Activated B cell treated with CpG ODN at 0.5 μM for 24 hours (primary cell): ENCODE data around the gene NEIL1. TPM values are rescaled to one million over a fixed set of nuclear protein-coding genes. Genes with fewer than 3 reads are reported as not detected.

Source experiments
- ATAC-seq: fragments of 200-7000 bp; cut with Tn5 transposase; one replicate; pipeline ENCODE4 v1.10.0; 2021; ENCODE audit warnings: low read depth, mild to moderate bottlenecking, moderate library complexity
- CTCF ChIA-PET: fragments of 350-600 bp; sonication (Branson Sonifier 250); formaldehyde crosslinking; loops from one replicate; lab custom pipeline; 2021; ENCODE audit warnings: antibody characterized with exemption; lab: Charles Lee
- POLR2A ChIA-PET: fragments of 350-600 bp; sonication (Branson Sonifier 250); formaldehyde crosslinking; loops from one replicate; lab custom pipeline; 2021; ENCODE audit warnings: antibody characterized with exemption; lab: Charles Lee
- DNase-seq: peaks from one replicate; pipeline ENCODE4 v3.0.0; 2022
- H3K27ac Mint-ChIP-seq: one replicate; pipeline ENCODE4 v1.8.0; 2020; ENCODE audit warnings: mixed read lengths
- H3K27me3 Mint-ChIP-seq: one replicate; pipeline ENCODE4 v1.8.0; 2021; ENCODE audit warnings: mixed read lengths
- H3K36me3 Mint-ChIP-seq: one replicate; pipeline ENCODE4 v1.8.0; 2021; ENCODE audit warnings: low read depth, mixed read lengths
- H3K4me1 Mint-ChIP-seq: one replicate; pipeline ENCODE4 v1.8.0; 2021; ENCODE audit warnings: mixed read lengths
- H3K4me3 Mint-ChIP-seq: one replicate; pipeline ENCODE4 v1.8.0; 2020; ENCODE audit warnings: mild to moderate bottlenecking, mixed read lengths
- H3K9me3 Mint-ChIP-seq: one replicate; pipeline ENCODE4 v1.8.0; 2020; ENCODE audit warnings: mixed read lengths
- CTCF ChIP-seq: fragments of 200-600 bp; IDR thresholded peaks from one replicate; pipeline ENCODE4 v1.8.0; 2022; ENCODE audit warnings: antibody characterized with exemption, mild to moderate bottlenecking
- intact Hi-C: fragments of 100-400 bp; cut with micrococcal nuclease; formaldehyde crosslinking; loops from one replicate; pipeline ENCODE4 v1.15.1; 2024
- total RNA-seq: library from RNA; stranded (reverse); gene quantifications from 2 replicates; pipeline ENCODE4 v1.2.3, GENCODE V29; 2022

NEIL1 gene
- total RNA-seq, 1 donor from 2014 or later: 35.8 TPM

DNA sequence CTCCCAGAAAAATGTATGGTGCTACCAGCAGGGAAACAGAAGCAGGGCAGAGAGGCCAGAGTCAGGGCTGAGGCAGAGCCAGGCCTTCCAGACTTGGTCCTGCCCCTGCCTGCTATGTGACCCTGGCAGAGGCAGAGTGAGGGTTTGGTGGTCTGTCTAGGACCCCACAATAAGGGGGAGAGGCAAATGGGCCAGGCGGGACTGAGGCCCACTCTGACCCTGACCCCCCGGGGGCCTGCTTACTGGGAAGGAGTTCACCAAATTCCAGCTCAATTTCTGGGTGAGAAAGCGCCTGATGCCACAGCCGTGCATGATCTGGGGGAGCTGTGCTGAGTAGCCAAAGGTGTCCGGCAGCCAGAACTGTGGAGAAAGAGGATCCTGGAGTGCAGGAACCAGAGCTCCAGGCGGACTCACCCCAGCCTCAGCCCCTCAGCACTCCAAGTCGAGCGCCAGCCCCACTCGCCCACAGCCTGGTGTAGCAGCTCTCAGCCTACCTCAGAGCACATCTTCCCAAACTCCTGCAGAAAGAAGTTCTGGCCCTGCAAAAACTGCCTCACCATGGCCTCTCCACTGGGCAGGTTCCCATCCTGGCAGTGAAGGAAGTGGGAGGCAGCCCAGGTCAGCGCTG lies 14.6 kb downstream of the NEIL1 start:
- ChIA-PET CTCF (no interaction called here), POLR2A (no interaction called here)
- ATAC-seq: no peak
- DNase-seq: no peak
- no peak overlapping the region for H3K4me3 Mint-ChIP-seq
- H3K36me3 Mint-ChIP-seq: peaks cover 43% of the 10 kb centered on the region
- TF ChIP-seq CTCF: no peak
- intact Hi-C loops: no loop called here
- H3K27me3 Mint-ChIP-seq: no peaks in the 10 kb centered on the region
- no peak overlapping the region for H3K27ac Mint-ChIP-seq
- no peaks in the 10 kb centered on the region for H3K4me1 Mint-ChIP-seq
- H3K9me3 Mint-ChIP-seq: no peaks in the 10 kb centered on the region

DNA sequence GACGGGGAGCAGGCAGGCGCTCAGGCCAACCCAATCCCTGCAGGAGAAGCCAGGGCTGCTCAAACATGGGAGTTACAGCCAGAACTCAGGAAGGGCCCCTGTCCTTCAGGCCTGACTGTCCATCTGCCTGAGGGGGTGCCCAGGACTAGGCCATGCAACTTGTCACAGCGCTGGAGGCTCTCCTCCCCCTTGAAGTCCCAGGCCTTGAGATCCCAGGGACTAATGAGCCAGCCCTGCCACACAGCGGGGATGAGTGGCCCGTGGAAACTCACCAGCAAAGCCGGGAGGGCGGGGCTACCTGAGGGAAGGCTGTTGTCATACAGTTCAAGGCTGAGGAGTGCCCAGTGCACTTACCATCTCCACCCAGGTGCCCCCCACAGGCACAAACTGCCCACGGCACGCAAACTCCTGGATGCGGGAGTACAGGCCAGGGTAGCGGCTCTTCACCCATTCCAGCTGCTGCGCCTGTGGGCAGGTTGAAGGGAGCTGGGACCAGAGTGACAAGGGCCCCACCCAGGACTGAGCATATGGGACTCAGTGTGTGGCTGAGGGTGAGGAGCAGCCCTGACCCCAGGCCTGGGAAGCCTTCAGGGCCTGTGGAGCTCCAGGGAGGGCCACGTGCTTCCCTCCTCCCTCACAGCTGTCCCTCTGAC lies 15.3 kb downstream of the NEIL1 start:
- ATAC-seq (no peak), DNase-seq (no peak)
- no peak for TF ChIP-seq CTCF
- H3K27me3 Mint-ChIP-seq: no peaks in the 10 kb centered on the region
- no peak overlapping the region for H3K4me3 Mint-ChIP-seq
- peaks cover 46% of the 10 kb centered on the region for H3K36me3 Mint-ChIP-seq
- POLR2A ChIA-PET: no interaction called here
- H3K27ac Mint-ChIP-seq: no peak overlapping the region
- intact Hi-C loops: no loop called here
- no peaks in the 10 kb centered on the region for H3K9me3 Mint-ChIP-seq
- peaks cover 4% of the 10 kb centered on the region for H3K4me1 Mint-ChIP-seq
- CTCF ChIA-PET: no interaction called here

GRCh38 chr15:75362642-75363249 lies 15.9 kb downstream of the NEIL1 start:
- Mint-ChIP-seq H3K36me3 (peaks cover 46% of the 10 kb centered on the region), H3K9me3 (no peaks in the 10 kb centered on the region), H3K27me3 (no peaks in the 10 kb centered on the region), H3K4me3 (no peak overlapping the region), H3K27ac (no peak overlapping the region), H3K4me1 (peaks cover 9% of the 10 kb centered on the region)
- POLR2A ChIA-PET: interaction anchor here (1.0 kb wide), 1 partner anchor 10 kb away, joined by 3 read pairs; no protein-coding TSS in a partner anchor
- ATAC-seq (no peak), DNase-seq (no peak)
- no peak for TF ChIP-seq CTCF
- intact Hi-C loops: no loop called here
- CTCF ChIA-PET: no interaction called here

- no peaks in the 10 kb centered on the region for H3K9me3 Mint-ChIP-seq
- POLR2A ChIA-PET: no interaction called here
- no peak for ATAC-seq
- CTCF ChIA-PET: no interaction called here
- H3K27ac Mint-ChIP-seq: no peak overlapping the region
- intact Hi-C loops: no loop called here
- no peak for DNase-seq
- peaks cover 44% of the 10 kb centered on the region for H3K36me3 Mint-ChIP-seq
- TF ChIP-seq CTCF: no peak
- no peak overlapping the region for H3K4me3 Mint-ChIP-seq
- H3K4me1 Mint-ChIP-seq: peaks cover 16% of the 10 kb centered on the region
- H3K27me3 Mint-ChIP-seq: no peaks in the 10 kb centered on the region
These were observed 16.9 kb downstream of the NEIL1 start for GRCh38 chr15:75363786-75364185.

GRCh38 chr15:75364881-75365280 lies 18.0 kb downstream of the NEIL1 start:
- intact Hi-C loops: no loop called here
- no peak for ATAC-seq
- TF ChIP-seq CTCF: no peak
- Mint-ChIP-seq H3K36me3 (peaks cover 46% of the 10 kb centered on the region), H3K27ac (no peak overlapping the region), H3K27me3 (no peaks in the 10 kb centered on the region), H3K4me1 (peaks cover 26% of the 10 kb centered on the region), H3K4me3 (no peak overlapping the region), H3K9me3 (no peaks in the 10 kb centered on the region)
- POLR2A ChIA-PET: no interaction called here
- CTCF ChIA-PET: no interaction called here
- DNase-seq: no peak
